ENCODE data around the gene PRKCH. TPM values are rescaled to one million over a fixed set of nuclear protein-coding genes. Genes with fewer than 3 reads are reported as not detected.

PRKCH gene
- total and polyA plus RNA-seq, 10 of the 15 experiments (the other 5 are each of a cell fraction or from before 2014, with no cell fraction given), result 10.7 to 140 (median 33.2) TPM

DNA sequence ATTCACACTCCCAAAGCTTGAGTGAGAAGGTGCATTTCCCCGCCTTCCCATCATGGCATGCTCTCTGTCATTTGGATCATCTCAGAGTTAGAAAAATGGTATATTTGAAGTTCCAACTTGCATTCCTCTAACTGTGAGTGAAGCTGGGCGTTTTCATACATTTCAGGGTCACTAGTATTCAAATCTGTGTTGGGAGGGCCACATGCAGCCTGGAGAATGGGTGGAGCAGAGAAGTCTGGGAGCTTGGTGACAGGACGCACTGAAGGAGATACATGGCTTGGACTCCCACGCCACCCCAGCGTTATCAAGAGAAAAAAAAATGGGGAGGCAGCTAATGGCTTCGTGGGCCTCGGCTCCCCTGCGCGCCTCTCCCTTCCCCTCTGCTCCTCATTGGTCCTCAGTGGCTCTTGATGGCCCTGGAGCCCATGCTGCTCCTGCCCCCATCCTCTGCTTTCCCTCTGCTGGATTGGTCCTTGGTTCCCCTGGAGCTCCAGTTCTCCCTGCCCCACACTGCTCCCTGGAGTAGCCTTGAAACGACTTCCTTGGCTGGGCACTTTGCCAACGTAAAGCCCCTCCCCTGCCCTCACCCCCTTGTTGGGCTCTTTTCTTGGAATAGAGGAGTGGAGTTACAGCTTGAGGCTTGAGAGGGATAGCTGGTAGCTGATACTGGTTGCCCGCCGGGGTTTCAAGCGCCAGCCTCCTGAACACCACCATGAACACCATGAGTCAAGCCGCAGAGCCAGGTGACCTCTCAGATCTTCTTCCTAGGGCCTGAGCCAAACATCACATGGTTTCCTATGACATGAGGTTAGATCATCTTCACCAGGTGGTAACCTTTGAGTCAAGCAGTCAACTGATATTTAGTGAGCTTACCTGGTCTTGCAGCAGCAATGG is 139.6 kb downstream of the PRKCH start:
- no peak for DNase-seq (ENCODE audit: low read depth, low spot score)
- intact Hi-C loops (cut with micrococcal nuclease; ENCODE audit: unreplicated experiment) (loop anchor here (1.0 to 5.0 kb wide), 3 partner anchors 271 to 666 kb away; no protein-coding TSS in a partner anchor), in situ Hi-C loops (cut with MboI) (loop anchor here (5.0 kb wide), 2 partner anchors 266 to 376 kb away; no protein-coding TSS in a partner anchor)
- H3K79me2 ChIP-seq (ENCODE audit: control insufficient read depth, insufficient read depth, low read length), result no peaks in the 10 kb centered on the region; the same call in 1 of the 2 replicates
- no peak for FAIRE-seq
- no peaks in the 10 kb centered on the region for H3K27me3 ChIP-seq (replicated peaks in 1 of 2; ENCODE audit: control insufficient read depth in 2 of 2, insufficient read depth in 2 of 2, low read length in 1 of 2)
- ChIA-PET POLR2A (no interaction called here), CTCF (interaction anchor here (0.7 to 6.1 kb wide), 32 partner anchors 9 to 666 kb away, joined by 3 to 39 read pairs (median 3); partner anchors contain the start of genes PRKCH and SNAPC1), SMC1A (ENCODE audit: uncharacterized antibody, unreplicated experiment) (interaction anchor here (0.9 to 3.5 kb wide), 10 partner anchors 10 to 380 kb away, joined by 3 to 22 read pairs (median 4); no protein-coding TSS in a partner anchor), RAD21 (ENCODE audit: unreplicated experiment) (interaction anchor here (0.9 to 3.4 kb wide), 6 partner anchors 17 to 376 kb away, joined by 3 to 22 read pairs (median 5); partner anchors contain the start of gene PRKCH)
- WGBS (ENCODE audit: insufficient coverage, insufficient replicate concordance, low lambda C conversion rate, missing lambda C conversion rate), result 74% methylated on average over 15 of the region's 15 CpGs
- H2AFZ ChIP-seq (ENCODE audit: control insufficient read depth, low read depth, low read length), result no peak overlapping the region
- H3K4me2 ChIP-seq (ENCODE audit: control insufficient read depth, insufficient read depth), result no peak overlapping the region
- H4K20me1 ChIP-seq (ENCODE audit: control insufficient read depth, insufficient read depth), result no peaks in the 10 kb centered on the region
- H3K4me3 ChIP-seq, result no peak overlapping the region
- H3K9ac ChIP-seq (ENCODE audit: control insufficient read depth, insufficient read depth, low read length), result no peak overlapping the region
- no peaks in the 10 kb centered on the region for H3K4me1 ChIP-seq (ENCODE audit: control insufficient read depth, insufficient read depth, low read length)
- TF ChIP-seq EZH2 (IDR thresholded peaks at IDR 0.05; ENCODE audit: borderline replicate concordance, control insufficient read depth, low read depth, low read length), result no peak
- no peak for TF ChIP-seq SP1 (IDR thresholded peaks at IDR 0.05; ENCODE audit: low read depth, low read length)
- TF ChIP-seq POLR2AphosphoS2 (IDR thresholded peaks at IDR 0.05; ENCODE audit: low read depth, low read length), result no peak
- no peak for TF ChIP-seq KLF5 (IDR thresholded peaks at IDR 0.05; ENCODE audit: partially characterized antibody)
- H3K36me3 ChIP-seq (ENCODE audit: control insufficient read depth in 2 of 2, insufficient read depth in 2 of 2, low read length in 1 of 2), result peaks cover 9 to 31% of the 10 kb centered on the region in 2 experiments
- BruUV-seq (replicated peaks), result no TSS peak
- no peak overlapping the region for H3K27ac ChIP-seq (ENCODE audit: control insufficient read depth, insufficient read depth)
- ATAC-seq, result peak; percentile 49
- no peaks in the 10 kb centered on the region; the same call in 2 of the 3 replicates for H3K9me3 ChIP-seq (replicated peaks; ENCODE audit: control insufficient read depth, insufficient read depth, low read length)

Data from GM12878 (cell line).